Erythroblast (primary cell): ENCODE measurements around the gene TOX2.

Experiments used
- GATA1 ChIP-seq: IDR thresholded peaks from 2 replicates; pipeline ENCODE4 v1.6.1; 2011; ENCODE audit warnings: low read depth, mild to moderate bottlenecking, control low read depth, low read length, moderate library complexity
- POLR2A ChIP-seq: IDR thresholded peaks from 2 replicates; pipeline ENCODE4 v1.6.1; 2011; ENCODE audit warnings: mild to moderate bottlenecking, low read length

DNA sequence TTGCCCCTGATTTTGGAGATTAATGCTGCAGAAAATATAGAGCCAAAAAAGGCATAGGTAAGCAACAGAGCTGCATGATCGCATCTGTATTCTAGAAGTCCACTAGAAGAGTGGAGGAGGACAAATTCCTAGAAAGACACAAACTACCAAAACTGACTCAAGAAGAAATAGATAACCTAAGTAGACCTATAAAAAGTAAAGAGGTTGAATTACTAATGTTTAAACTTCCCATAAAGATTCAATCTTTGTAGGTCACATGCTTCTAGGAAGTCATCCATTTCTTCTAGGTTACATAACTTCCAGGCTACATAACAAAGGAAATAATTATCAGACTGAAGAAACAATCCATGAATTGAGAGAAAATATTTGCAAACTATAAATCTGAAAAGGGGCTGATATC, 187.9 kb downstream of the TOX2 start:
- TF ChIP-seq POLR2A (no peak), GATA1 (no peak)
